ENCODE data around the gene GRID2.

DNA sequence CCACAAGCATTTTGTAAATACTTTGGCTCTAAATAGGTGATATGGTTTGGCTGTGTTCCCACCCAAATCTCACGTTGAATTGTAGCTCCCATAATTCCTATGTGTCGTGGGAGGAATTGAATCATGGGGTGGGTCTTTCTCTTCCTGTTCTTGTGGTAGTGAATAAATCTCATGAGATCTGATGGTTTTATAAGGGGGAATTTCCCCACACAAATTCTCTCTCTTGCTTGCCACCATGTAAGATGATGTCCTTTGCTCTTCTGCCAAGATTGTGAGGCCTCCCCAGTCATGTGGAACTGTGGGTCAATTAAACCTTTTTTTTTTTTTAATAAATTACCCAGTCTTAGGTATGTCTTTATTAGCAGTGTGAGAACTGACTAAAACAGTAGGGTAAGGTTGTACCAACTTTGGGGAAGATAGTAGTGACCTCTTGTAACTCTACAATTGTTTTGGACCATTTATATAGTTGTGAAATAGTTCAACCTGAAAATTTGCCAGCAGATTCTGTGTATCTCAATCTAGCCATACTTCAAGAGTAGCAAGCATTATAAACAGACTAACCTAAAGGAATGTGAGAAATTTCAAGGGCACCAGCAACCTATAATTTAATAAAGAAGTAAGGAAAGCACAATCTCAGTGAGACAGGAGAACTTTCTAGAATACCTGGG lies 727.8 kb downstream of the GRID2 start:
- TF ChIP-seq, protein P1, sequence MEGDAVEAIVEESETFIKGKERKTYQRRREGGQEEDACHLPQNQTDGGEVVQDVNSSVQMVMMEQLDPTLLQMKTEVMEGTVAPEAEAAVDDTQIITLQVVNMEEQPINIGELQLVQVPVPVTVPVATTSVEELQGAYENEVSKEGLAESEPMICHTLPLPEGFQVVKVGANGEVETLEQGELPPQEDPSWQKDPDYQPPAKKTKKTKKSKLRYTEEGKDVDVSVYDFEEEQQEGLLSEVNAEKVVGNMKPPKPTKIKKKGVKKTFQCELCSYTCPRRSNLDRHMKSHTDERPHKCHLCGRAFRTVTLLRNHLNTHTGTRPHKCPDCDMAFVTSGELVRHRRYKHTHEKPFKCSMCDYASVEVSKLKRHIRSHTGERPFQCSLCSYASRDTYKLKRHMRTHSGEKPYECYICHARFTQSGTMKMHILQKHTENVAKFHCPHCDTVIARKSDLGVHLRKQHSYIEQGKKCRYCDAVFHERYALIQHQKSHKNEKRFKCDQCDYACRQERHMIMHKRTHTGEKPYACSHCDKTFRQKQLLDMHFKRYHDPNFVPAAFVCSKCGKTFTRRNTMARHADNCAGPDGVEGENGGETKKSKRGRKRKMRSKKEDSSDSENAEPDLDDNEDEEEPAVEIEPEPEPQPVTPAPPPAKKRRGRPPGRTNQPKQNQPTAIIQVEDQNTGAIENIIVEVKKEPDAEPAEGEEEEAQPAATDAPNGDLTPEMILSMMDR (IDR thresholded peaks at IDR 0.05), result no peak
- TF ChIP-seq POLR2A (IDR thresholded peaks at IDR 0.05), result no peak
